HEK293 (cell line): ENCODE results near the gene ZNF613.

ENCODE experiments used
- CTCF ChIA-PET: fragments of 350-600 bp; formaldehyde crosslinking; extraction: SDS; loops from one replicate; lab custom pipeline; 2021; ENCODE audit warnings: antibody characterized with exemption; lab: Yijun Ruan, JAX
- POLR2A ChIA-PET: fragments of 300-600 bp; formaldehyde crosslinking; extraction: SDS; loops from one replicate; lab custom pipeline; 2020; ENCODE audit warnings: antibody characterized with exemption, inconsistent platforms; lab: Yijun Ruan, JAX
- H3K27ac ChIP-seq: fragments of 200-500 bp; sonication (Bioruptor generic); 2 replicates; pipeline ENCODE4 v1.5.1; 2014; ENCODE audit warnings: low read depth, low read length, control low read depth, inconsistent platforms; ENCODE audit errors: extremely low read depth
- H3K36me3 ChIP-seq, 2 experiments: fragments of 200-500 bp in 1 of 2; sonication (Bioruptor generic) in 1 of 2; 1 replicate in 1 of 2; 2 replicates in 1 of 2; pipeline ENCODE4 v1.5.1; 2014 to 2017; ENCODE audit warnings: inconsistent platforms in 2 of 2, low read length in 2 of 2; ENCODE audit not compliant: control insufficient read depth in 2 of 2, insufficient read depth in 1 of 2
- H3K4me1 ChIP-seq: fragments of 200-500 bp; sonication (Bioruptor generic); 2 replicates; pipeline ENCODE4 v1.5.1; 2014; ENCODE audit warnings: mild to moderate bottlenecking, low read length, inconsistent platforms; ENCODE audit not compliant: control insufficient read depth, insufficient read depth
- H3K4me3 ChIP-seq: 2 replicates; pipeline ENCODE4 v1.5.1; 2011; ENCODE audit warnings: low read depth, mild to moderate bottlenecking, control low read depth, low read length, moderate library complexity
- H3K9me3 ChIP-seq: fragments of 200-500 bp; sonication (Bioruptor generic); 2 replicates; pipeline ENCODE4 v1.5.1; 2014; ENCODE audit warnings: low read depth, low read length, inconsistent platforms; ENCODE audit not compliant: control insufficient read depth, insufficient read depth
- SALL2 ChIP-seq: fragments of 450-650 bp; formaldehyde crosslinking; IDR thresholded peaks from 2 replicates; pipeline ENCODE4 v1.5.0; 2017; ENCODE audit warnings: missing biosample characterization, mild to moderate bottlenecking, missing genetic modification characterization, borderline replicate concordance
- YY2 ChIP-seq: fragments of 450-650 bp; formaldehyde crosslinking; IDR thresholded peaks from 2 replicates; pipeline ENCODE4 v1.5.1; 2016; ENCODE audit warnings: missing biosample characterization, missing genetic modification characterization
- ZFP37 ChIP-seq: fragments of 450-650 bp; formaldehyde crosslinking; IDR thresholded peaks from 2 replicates; pipeline ENCODE4 v1.5.1; 2016; ENCODE audit warnings: missing biosample characterization, missing genetic modification characterization
- ZFP69B ChIP-seq: fragments of 450-650 bp; formaldehyde crosslinking; IDR thresholded peaks from 2 replicates; pipeline ENCODE4 v1.5.1; 2016; ENCODE audit warnings: missing biosample characterization, missing genetic modification characterization
- ZNF140 ChIP-seq: fragments of 450-650 bp; formaldehyde crosslinking; IDR thresholded peaks from 2 replicates; pipeline ENCODE4 v1.5.1; 2016; ENCODE audit warnings: missing biosample characterization, missing genetic modification characterization
- ZNF202 ChIP-seq: fragments of 450-650 bp; formaldehyde crosslinking; IDR thresholded peaks from 2 replicates; pipeline ENCODE4 v1.5.1; 2016; ENCODE audit warnings: missing biosample characterization, missing genetic modification characterization, borderline replicate concordance
- ZNF292 ChIP-seq: fragments of 450-650 bp; formaldehyde crosslinking; IDR thresholded peaks from 2 replicates; pipeline ENCODE4 v1.5.1; 2016; ENCODE audit warnings: low read depth, missing biosample characterization, missing genetic modification characterization, borderline replicate concordance
- ZNF302 ChIP-seq: fragments of 450-650 bp; formaldehyde crosslinking; IDR thresholded peaks from 2 replicates; pipeline ENCODE4 v1.5.1; 2016; ENCODE audit warnings: missing biosample characterization, missing genetic modification characterization, low read depth
- ZNF311 ChIP-seq: fragments of 450-650 bp; formaldehyde crosslinking; IDR thresholded peaks from 2 replicates; pipeline ENCODE4 v1.5.1; 2017; ENCODE audit warnings: missing biosample characterization, missing genetic modification characterization, borderline replicate concordance
- ZNF341 ChIP-seq: fragments of 450-650 bp; formaldehyde crosslinking; IDR thresholded peaks from 2 replicates; pipeline ENCODE4; 2016; ENCODE audit warnings: low read depth, missing biosample characterization, missing genetic modification characterization
- ZNF354C ChIP-seq: fragments of 450-650 bp; formaldehyde crosslinking; IDR thresholded peaks from 2 replicates; pipeline ENCODE4 v1.5.1; 2016; ENCODE audit warnings: missing biosample characterization, missing genetic modification characterization, low read depth, borderline replicate concordance
- ZNF416 ChIP-seq: fragments of 450-650 bp; formaldehyde crosslinking; IDR thresholded peaks from 2 replicates; pipeline ENCODE4 v1.5.1; 2016; ENCODE audit warnings: missing biosample characterization, missing genetic modification characterization
- ZNF423 ChIP-seq: fragments of 450-650 bp; formaldehyde crosslinking; IDR thresholded peaks from 2 replicates; pipeline ENCODE4 v1.5.1; 2016; ENCODE audit warnings: missing biosample characterization, missing genetic modification characterization
- ZNF558 ChIP-seq: fragments of 450-650 bp; formaldehyde crosslinking; IDR thresholded peaks from 2 replicates; pipeline ENCODE4 v1.5.1; 2016; ENCODE audit warnings: missing biosample characterization, missing genetic modification characterization
- ZNF664 ChIP-seq: fragments of 450-650 bp; formaldehyde crosslinking; IDR thresholded peaks from 2 replicates; pipeline ENCODE4 v1.5.1; 2016; ENCODE audit warnings: missing biosample characterization, missing genetic modification characterization
- ZNF707 ChIP-seq: fragments of 450-650 bp; formaldehyde crosslinking; IDR thresholded peaks from 2 replicates; pipeline ENCODE4 v1.5.1; 2016; ENCODE audit warnings: missing biosample characterization, missing genetic modification characterization
- ZNF76 ChIP-seq: fragments of 450-650 bp; formaldehyde crosslinking; IDR thresholded peaks from 2 replicates; pipeline ENCODE4; 2016; ENCODE audit warnings: low read depth, missing biosample characterization, missing genetic modification characterization, borderline replicate concordance
- ZNF777 ChIP-seq: fragments of 450-650 bp; formaldehyde crosslinking; IDR thresholded peaks from 2 replicates; pipeline ENCODE4 v1.5.1; 2017; ENCODE audit warnings: missing biosample characterization, missing genetic modification characterization, borderline replicate concordance
- ZNF792 ChIP-seq: fragments of 450-650 bp; formaldehyde crosslinking; IDR thresholded peaks from 2 replicates; pipeline ENCODE4 v1.5.1; 2016; ENCODE audit warnings: missing biosample characterization, missing genetic modification characterization
- ZNF830 ChIP-seq: fragments of 450-650 bp; IDR thresholded peaks from 2 replicates; pipeline ENCODE4 v1.5.0; 2018; ENCODE audit warnings: missing biosample characterization, missing genetic modification characterization, low read depth, mild to moderate bottlenecking, moderate library complexity
- TF ChIP-seq, protein P1 (sequence below): IDR thresholded peaks from 2 replicates; pipeline ENCODE4 v1.6.1; 2011; ENCODE audit warnings: mild to moderate bottlenecking, low read depth, low read length, borderline replicate concordance
- TF ChIP-seq, protein P2 (sequence below): fragments of 450-650 bp; formaldehyde crosslinking; IDR thresholded peaks from 2 replicates; pipeline ENCODE4 v1.5.1; 2016; ENCODE audit warnings: missing biosample characterization, missing genetic modification characterization
- TF ChIP-seq, protein P3 (sequence below): fragments of 450-650 bp; formaldehyde crosslinking; IDR thresholded peaks from 2 replicates; pipeline ENCODE4 v1.5.1; 2016; ENCODE audit warnings: missing biosample characterization, missing genetic modification characterization
- TF ChIP-seq, protein P4 (sequence below): fragments of 450-650 bp; formaldehyde crosslinking; conservative IDR thresholded peaks from 2 replicates; pipeline ENCODE4 v1.5.1; 2016; ENCODE audit warnings: low read depth, missing biosample characterization, missing genetic modification characterization
- TF ChIP-seq, protein P5 (sequence below): fragments of 450-650 bp; formaldehyde crosslinking; IDR thresholded peaks from 2 replicates; pipeline ENCODE4 v1.5.0; 2017; ENCODE audit warnings: missing biosample characterization, missing genetic modification characterization, borderline replicate concordance

The ZNF613 gene

DNA sequence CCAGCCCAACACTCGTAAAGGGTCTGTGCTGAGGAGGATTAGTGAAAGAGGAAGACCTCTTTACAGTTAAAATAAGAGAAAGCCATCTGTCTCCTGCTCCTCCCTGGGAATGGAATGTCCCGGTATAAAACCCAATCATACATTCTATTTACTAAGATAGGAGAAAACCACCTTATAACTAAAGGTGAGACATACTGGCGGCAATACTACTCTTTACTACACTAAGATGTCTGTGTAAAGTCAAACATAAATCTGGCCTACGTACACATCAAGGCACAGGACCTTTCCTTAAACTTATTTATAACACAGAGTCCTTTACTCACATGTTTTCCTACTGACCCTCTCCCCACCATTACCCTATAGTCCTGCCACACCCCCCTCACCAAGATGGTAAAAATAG lies 56.1 kb downstream of the ZNF613 start:
- Histone ChIP-seq H3K9me3 (peaks cover 8% of the 10 kb centered on the region; the same call in 1 of the 2 replicates), H3K27ac (no peak overlapping the region), H3K36me3 (peaks cover 0 to 13% of the 10 kb centered on the region in 2 experiments; a peak in 1 of 3 replicates)
- ChIA-PET CTCF (no interaction called here), POLR2A (no interaction called here)
- TF ChIP-seq, protein P1, sequence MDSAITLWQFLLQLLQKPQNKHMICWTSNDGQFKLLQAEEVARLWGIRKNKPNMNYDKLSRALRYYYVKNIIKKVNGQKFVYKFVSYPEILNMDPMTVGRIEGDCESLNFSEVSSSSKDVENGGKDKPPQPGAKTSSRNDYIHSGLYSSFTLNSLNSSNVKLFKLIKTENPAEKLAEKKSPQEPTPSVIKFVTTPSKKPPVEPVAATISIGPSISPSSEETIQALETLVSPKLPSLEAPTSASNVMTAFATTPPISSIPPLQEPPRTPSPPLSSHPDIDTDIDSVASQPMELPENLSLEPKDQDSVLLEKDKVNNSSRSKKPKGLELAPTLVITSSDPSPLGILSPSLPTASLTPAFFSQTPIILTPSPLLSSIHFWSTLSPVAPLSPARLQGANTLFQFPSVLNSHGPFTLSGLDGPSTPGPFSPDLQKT, result no peak
- TF ChIP-seq, protein P2, sequence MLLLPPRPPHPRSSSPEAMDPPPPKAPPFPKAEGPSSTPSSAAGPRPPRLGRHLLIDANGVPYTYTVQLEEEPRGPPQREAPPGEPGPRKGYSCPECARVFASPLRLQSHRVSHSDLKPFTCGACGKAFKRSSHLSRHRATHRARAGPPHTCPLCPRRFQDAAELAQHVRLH, result no peak
- no peak for TF ChIP-seq ZNF423 (tag by site-specific recombination)
- no peak for TF ChIP-seq ZNF140
- TF ChIP-seq ZNF830 (tag by site-specific recombination), result no peak
- no peak for TF ChIP-seq ZNF777 (tag by site-specific recombination)
- TF ChIP-seq ZNF202 (tag by site-specific recombination), result no peak
- TF ChIP-seq ZFP69B, result no peak
- TF ChIP-seq SALL2, result no peak
- no peak for TF ChIP-seq ZNF292 (tag by site-specific recombination)
- no peak for TF ChIP-seq ZNF416 (tag by site-specific recombination)
- TF ChIP-seq ZNF341 (tag by site-specific recombination), result no peak
- no peak for TF ChIP-seq ZNF792
- TF ChIP-seq ZNF302 (tag by site-specific recombination), result no peak
- TF ChIP-seq, all 188 proteins: peak for 0
- Histone ChIP-seq H3K4me3 (no peak overlapping the region), H3K4me1 (no peaks in the 10 kb centered on the region)

DNA sequence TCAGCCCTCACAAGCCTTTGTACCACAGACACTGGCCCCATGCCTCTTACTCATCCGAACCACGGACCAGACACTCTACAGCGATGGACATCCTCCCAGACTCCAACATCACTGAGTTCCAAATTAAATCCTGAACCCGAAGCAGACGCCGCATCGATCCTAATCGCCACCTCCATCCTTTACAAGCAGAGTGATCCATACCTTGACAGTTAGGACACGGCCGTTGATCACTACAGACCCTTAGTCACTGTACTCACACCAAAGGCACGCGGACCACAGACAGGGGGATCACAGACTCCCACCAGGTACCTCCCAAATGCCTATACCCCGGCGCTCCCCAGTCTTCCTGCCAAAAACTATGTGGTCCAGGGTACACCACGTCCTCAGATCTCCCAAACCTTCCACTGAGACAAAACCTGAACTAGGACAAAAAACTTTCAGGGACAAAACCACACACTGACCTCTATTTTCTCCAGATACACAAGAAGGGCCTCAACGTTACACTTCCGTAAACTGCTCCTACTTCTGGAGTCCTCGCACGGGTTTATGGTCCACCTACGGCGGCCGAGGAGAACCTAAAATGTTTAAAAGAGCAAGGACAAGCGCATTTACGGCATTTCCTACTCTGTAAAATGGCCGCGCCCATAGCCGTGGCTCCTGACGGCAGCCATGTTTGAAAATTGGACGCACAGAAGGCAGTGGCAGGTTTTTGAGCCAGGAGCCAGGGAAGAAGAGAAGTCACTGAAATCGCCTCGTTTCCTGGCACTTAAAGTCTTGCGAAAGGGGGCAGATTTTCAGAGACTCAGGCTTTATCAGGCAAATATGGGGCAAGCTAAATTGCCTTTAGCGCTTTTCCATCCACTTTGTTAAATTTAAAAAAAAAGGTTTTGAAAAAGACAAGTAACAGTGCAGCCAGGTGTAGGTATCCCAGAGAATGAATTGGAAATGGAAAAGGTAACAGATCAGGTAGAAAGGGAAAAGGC lies 59.3 kb downstream of the ZNF613 start, which contains the start of gene ZNF350:
ZNF350 (minus strand) TSS at position 532 of the 983 bp plus-strand sequence. CDS start 12,480 bp downstream, outside the sequence.
- no peaks in the 10 kb centered on the region for H3K36me3 ChIP-seq
- H3K4me3 ChIP-seq, result peak within 1 kb of the TSS; percentile 94
- ChIA-PET POLR2A (no interaction called here), CTCF (interaction anchor here (0.9 kb wide), 1 partner anchor 21 kb away, joined by 3 read pairs; no protein-coding TSS in a partner anchor)
- 0 out of 2 replicates have a peak, but pooled peaks cover 4% of the 10 kb centered on the region for H3K9me3 ChIP-seq
- no peak within 1 kb of the TSS for H3K27ac ChIP-seq
- H3K4me1 ChIP-seq, result no peaks in the 10 kb centered on the region
- TF ChIP-seq ZFP37 (tag by site-specific recombination) (0 out of 2 replicates have a peak, but pooled peaks have one; percentile 57), ZNF311 (tag by site-specific recombination) (no peak), ZNF76 (tag by site-specific recombination) (peak; percentile 91), ZNF140 (no peak), ZNF558 (tag by site-specific recombination) (peak; percentile 37; the same call in 1 of the 2 replicates), YY2 (tag by site-specific recombination) (peak; percentile 98), ZNF354C (no peak), ZNF664 (no peak), ZNF707 (tag by site-specific recombination) (no peak)
- TF ChIP-seq, protein P3, sequence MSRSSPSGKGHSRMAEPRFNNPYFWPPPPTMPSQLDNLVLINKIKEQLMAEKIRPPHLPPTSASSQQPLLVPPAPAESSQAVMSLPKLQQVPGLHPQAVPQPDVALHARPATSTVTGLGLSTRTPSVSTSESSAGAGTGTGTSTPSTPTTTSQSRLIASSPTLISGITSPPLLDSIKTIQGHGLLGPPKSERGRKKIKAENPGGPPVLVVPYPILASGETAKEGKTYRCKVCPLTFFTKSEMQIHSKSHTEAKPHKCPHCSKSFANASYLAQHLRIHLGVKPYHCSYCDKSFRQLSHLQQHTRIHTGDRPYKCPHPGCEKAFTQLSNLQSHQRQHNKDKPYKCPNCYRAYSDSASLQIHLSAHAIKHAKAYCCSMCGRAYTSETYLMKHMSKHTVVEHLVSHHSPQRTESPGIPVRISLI, result no peak
- TF ChIP-seq, protein P4, sequence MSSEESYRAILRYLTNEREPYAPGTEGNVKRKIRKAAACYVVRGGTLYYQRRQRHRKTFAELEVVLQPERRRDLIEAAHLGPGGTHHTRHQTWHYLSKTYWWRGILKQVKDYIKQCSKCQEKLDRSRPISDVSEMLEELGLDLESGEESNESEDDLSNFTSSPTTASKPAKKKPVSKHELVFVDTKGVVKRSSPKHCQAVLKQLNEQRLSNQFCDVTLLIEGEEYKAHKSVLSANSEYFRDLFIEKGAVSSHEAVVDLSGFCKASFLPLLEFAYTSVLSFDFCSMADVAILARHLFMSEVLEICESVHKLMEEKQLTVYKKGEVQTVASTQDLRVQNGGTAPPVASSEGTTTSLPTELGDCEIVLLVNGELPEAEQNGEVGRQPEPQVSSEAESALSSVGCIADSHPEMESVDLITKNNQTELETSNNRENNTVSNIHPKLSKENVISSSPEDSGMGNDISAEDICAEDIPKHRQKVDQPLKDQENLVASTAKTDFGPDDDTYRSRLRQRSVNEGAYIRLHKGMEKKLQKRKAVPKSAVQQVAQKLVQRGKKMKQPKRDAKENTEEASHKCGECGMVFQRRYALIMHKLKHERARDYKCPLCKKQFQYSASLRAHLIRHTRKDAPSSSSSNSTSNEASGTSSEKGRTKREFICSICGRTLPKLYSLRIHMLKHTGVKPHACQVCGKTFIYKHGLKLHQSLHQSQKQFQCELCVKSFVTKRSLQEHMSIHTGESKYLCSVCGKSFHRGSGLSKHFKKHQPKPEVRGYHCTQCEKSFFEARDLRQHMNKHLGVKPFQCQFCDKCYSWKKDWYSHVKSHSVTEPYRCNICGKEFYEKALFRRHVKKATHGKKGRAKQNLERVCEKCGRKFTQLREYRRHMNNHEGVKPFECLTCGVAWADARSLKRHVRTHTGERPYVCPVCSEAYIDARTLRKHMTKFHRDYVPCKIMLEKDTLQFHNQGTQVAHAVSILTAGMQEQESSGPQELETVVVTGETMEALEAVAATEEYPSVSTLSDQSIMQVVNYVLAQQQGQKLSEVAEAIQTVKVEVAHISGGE (tag by site-specific recombination), result peak; percentile 67
- TF ChIP-seq, protein P5, sequence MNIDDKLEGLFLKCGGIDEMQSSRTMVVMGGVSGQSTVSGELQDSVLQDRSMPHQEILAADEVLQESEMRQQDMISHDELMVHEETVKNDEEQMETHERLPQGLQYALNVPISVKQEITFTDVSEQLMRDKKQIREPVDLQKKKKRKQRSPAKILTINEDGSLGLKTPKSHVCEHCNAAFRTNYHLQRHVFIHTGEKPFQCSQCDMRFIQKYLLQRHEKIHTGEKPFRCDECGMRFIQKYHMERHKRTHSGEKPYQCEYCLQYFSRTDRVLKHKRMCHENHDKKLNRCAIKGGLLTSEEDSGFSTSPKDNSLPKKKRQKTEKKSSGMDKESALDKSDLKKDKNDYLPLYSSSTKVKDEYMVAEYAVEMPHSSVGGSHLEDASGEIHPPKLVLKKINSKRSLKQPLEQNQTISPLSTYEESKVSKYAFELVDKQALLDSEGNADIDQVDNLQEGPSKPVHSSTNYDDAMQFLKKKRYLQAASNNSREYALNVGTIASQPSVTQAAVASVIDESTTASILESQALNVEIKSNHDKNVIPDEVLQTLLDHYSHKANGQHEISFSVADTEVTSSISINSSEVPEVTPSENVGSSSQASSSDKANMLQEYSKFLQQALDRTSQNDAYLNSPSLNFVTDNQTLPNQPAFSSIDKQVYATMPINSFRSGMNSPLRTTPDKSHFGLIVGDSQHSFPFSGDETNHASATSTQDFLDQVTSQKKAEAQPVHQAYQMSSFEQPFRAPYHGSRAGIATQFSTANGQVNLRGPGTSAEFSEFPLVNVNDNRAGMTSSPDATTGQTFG, result no peak
